HEK293 (cell line): ENCODE data around the gene KCNAB1.

Source experiments
- CTCF ChIA-PET: fragments of 350-600 bp; formaldehyde crosslinking; extraction: SDS; loops from one replicate; lab custom pipeline; 2021; ENCODE audit warnings: antibody characterized with exemption; lab: Yijun Ruan, JAX
- POLR2A ChIA-PET: fragments of 300-600 bp; formaldehyde crosslinking; extraction: SDS; loops from one replicate; lab custom pipeline; 2020; ENCODE audit warnings: antibody characterized with exemption, inconsistent platforms; lab: Yijun Ruan, JAX
- H3K27ac ChIP-seq: fragments of 200-500 bp; sonication (Bioruptor generic); 2 replicates; pipeline ENCODE4 v1.5.1; 2014; ENCODE audit warnings: low read depth, low read length, control low read depth, inconsistent platforms; ENCODE audit errors: extremely low read depth
- H3K36me3 ChIP-seq, 2 experiments: fragments of 200-500 bp in 1 of 2; sonication (Bioruptor generic) in 1 of 2; 1 replicate in 1 of 2; 2 replicates in 1 of 2; pipeline ENCODE4 v1.5.1; 2014 to 2017; ENCODE audit warnings: inconsistent platforms in 2 of 2, low read length in 2 of 2; ENCODE audit not compliant: control insufficient read depth in 2 of 2, insufficient read depth in 1 of 2
- H3K4me1 ChIP-seq: fragments of 200-500 bp; sonication (Bioruptor generic); 2 replicates; pipeline ENCODE4 v1.5.1; 2014; ENCODE audit warnings: mild to moderate bottlenecking, low read length, inconsistent platforms; ENCODE audit not compliant: control insufficient read depth, insufficient read depth
- H3K4me3 ChIP-seq: 2 replicates; pipeline ENCODE4 v1.5.1; 2011; ENCODE audit warnings: low read depth, mild to moderate bottlenecking, control low read depth, low read length, moderate library complexity
- H3K9me3 ChIP-seq: fragments of 200-500 bp; sonication (Bioruptor generic); 2 replicates; pipeline ENCODE4 v1.5.1; 2014; ENCODE audit warnings: low read depth, low read length, inconsistent platforms; ENCODE audit not compliant: control insufficient read depth, insufficient read depth
- ATF2 ChIP-seq: fragments of 450-650 bp; formaldehyde crosslinking; IDR thresholded peaks from 2 replicates; pipeline ENCODE4 v1.5.1; 2016; ENCODE audit warnings: missing biosample characterization, missing genetic modification characterization, low read depth
- FEZF1 ChIP-seq: fragments of 450-650 bp; formaldehyde crosslinking; IDR thresholded peaks from 2 replicates; pipeline ENCODE4 v1.5.1; 2016; ENCODE audit warnings: missing biosample characterization, missing genetic modification characterization
- GLIS2 ChIP-seq: fragments of 450-650 bp; formaldehyde crosslinking; IDR thresholded peaks from 2 replicates; pipeline ENCODE4 v1.5.1; 2016; ENCODE audit warnings: missing biosample characterization, missing genetic modification characterization
- MYNN ChIP-seq: fragments of 450-650 bp; formaldehyde crosslinking; IDR thresholded peaks from 2 replicates; pipeline ENCODE4 v1.5.1; 2016; ENCODE audit warnings: missing biosample characterization, missing genetic modification characterization, borderline replicate concordance
- PATZ1 ChIP-seq: fragments of 450-650 bp; formaldehyde crosslinking; IDR thresholded peaks from 2 replicates; pipeline ENCODE4 v1.5.1; 2016; ENCODE audit warnings: missing biosample characterization, missing genetic modification characterization
- PRDM10 ChIP-seq: fragments of 450-650 bp; formaldehyde crosslinking; IDR thresholded peaks from 2 replicates; pipeline ENCODE4 v1.5.1; 2016; ENCODE audit warnings: missing biosample characterization, missing genetic modification characterization
- WT1 ChIP-seq: fragments of 450-650 bp; formaldehyde crosslinking; IDR thresholded peaks from 2 replicates; pipeline ENCODE4 v1.5.1; 2016; ENCODE audit warnings: missing biosample characterization, missing genetic modification characterization
- YY1 ChIP-seq: fragments of 450-650 bp; formaldehyde crosslinking; IDR thresholded peaks from 2 replicates; pipeline ENCODE4 v1.5.1; 2018; ENCODE audit warnings: missing biosample characterization, missing genetic modification characterization
- ZNF114 ChIP-seq: fragments of 450-650 bp; formaldehyde crosslinking; IDR thresholded peaks from 2 replicates; pipeline ENCODE4 v1.5.0; 2017; ENCODE audit warnings: missing biosample characterization, missing genetic modification characterization
- ZNF138 ChIP-seq: fragments of 450-650 bp; formaldehyde crosslinking; IDR thresholded peaks from 2 replicates; pipeline ENCODE4 v1.5.1; 2016; ENCODE audit warnings: missing biosample characterization, missing genetic modification characterization, borderline replicate concordance
- ZNF169 ChIP-seq: fragments of 450-650 bp; formaldehyde crosslinking; IDR thresholded peaks from 2 replicates; pipeline ENCODE4 v1.5.1; 2016; ENCODE audit warnings: missing biosample characterization, missing genetic modification characterization
- ZNF280D ChIP-seq: fragments of 450-650 bp; formaldehyde crosslinking; IDR thresholded peaks from 2 replicates; pipeline ENCODE4 v1.5.1; 2016; ENCODE audit warnings: missing biosample characterization, missing genetic modification characterization
- ZNF302 ChIP-seq: fragments of 450-650 bp; formaldehyde crosslinking; IDR thresholded peaks from 2 replicates; pipeline ENCODE4 v1.5.1; 2016; ENCODE audit warnings: missing biosample characterization, missing genetic modification characterization, low read depth
- ZNF426 ChIP-seq: fragments of 450-650 bp; formaldehyde crosslinking; IDR thresholded peaks from 2 replicates; pipeline ENCODE4 v1.5.1; 2017; ENCODE audit warnings: missing biosample characterization, missing genetic modification characterization, mild to moderate bottlenecking, inconsistent platforms, moderate library complexity
- ZNF514 ChIP-seq: fragments of 450-650 bp; formaldehyde crosslinking; IDR thresholded peaks from 2 replicates; pipeline ENCODE4 v1.5.1; 2016; ENCODE audit warnings: missing biosample characterization, missing genetic modification characterization
- ZNF530 ChIP-seq: fragments of 450-650 bp; formaldehyde crosslinking; IDR thresholded peaks from 2 replicates; pipeline ENCODE4 v1.5.1; 2016; ENCODE audit warnings: low read depth, missing biosample characterization, missing genetic modification characterization
- ZNF544 ChIP-seq: fragments of 450-650 bp; formaldehyde crosslinking; IDR thresholded peaks from 2 replicates; pipeline ENCODE4 v1.5.0; 2017; ENCODE audit warnings: missing biosample characterization, missing genetic modification characterization
- ZNF548 ChIP-seq: fragments of 450-650 bp; formaldehyde crosslinking; IDR thresholded peaks from 2 replicates; pipeline ENCODE4 v1.5.1; 2016; ENCODE audit warnings: missing biosample characterization, missing genetic modification characterization
- ZNF549 ChIP-seq: fragments of 450-650 bp; IDR thresholded peaks from 2 replicates; pipeline ENCODE4 v1.5.1; 2018; ENCODE audit warnings: missing biosample characterization, missing genetic modification characterization, mild to moderate bottlenecking, inconsistent platforms, moderate library complexity
- ZNF560 ChIP-seq: fragments of 450-650 bp; formaldehyde crosslinking; IDR thresholded peaks from 2 replicates; pipeline ENCODE4 v1.5.1; 2017; ENCODE audit warnings: missing biosample characterization, missing genetic modification characterization, borderline replicate concordance
- ZNF621 ChIP-seq: fragments of 450-650 bp; formaldehyde crosslinking; IDR thresholded peaks from 2 replicates; pipeline ENCODE4 v1.5.1; 2017; ENCODE audit warnings: missing biosample characterization, missing genetic modification characterization
- ZNF660 ChIP-seq: fragments of 450-650 bp; IDR thresholded peaks from 2 replicates; pipeline ENCODE4 v1.5.1; 2018; ENCODE audit warnings: missing biosample characterization, mild to moderate bottlenecking, missing genetic modification characterization
- ZNF768 ChIP-seq: fragments of 450-650 bp; formaldehyde crosslinking; IDR thresholded peaks from 2 replicates; pipeline ENCODE4 v1.5.1; 2018; ENCODE audit warnings: missing biosample characterization, mild to moderate bottlenecking, missing genetic modification characterization
- ZNF777 ChIP-seq: fragments of 450-650 bp; formaldehyde crosslinking; IDR thresholded peaks from 2 replicates; pipeline ENCODE4 v1.5.1; 2017; ENCODE audit warnings: missing biosample characterization, missing genetic modification characterization, borderline replicate concordance
- ZNF792 ChIP-seq: fragments of 450-650 bp; formaldehyde crosslinking; IDR thresholded peaks from 2 replicates; pipeline ENCODE4 v1.5.1; 2016; ENCODE audit warnings: missing biosample characterization, missing genetic modification characterization
- ZNF837 ChIP-seq: fragments of 450-650 bp; formaldehyde crosslinking; IDR thresholded peaks from 2 replicates; pipeline ENCODE4 v1.5.1; 2016; ENCODE audit warnings: missing biosample characterization, missing genetic modification characterization
- ZSCAN23 ChIP-seq: fragments of 450-650 bp; formaldehyde crosslinking; IDR thresholded peaks from 2 replicates; pipeline ENCODE4 v1.5.1; 2016; ENCODE audit warnings: missing biosample characterization, missing genetic modification characterization

KCNAB1 gene

DNA sequence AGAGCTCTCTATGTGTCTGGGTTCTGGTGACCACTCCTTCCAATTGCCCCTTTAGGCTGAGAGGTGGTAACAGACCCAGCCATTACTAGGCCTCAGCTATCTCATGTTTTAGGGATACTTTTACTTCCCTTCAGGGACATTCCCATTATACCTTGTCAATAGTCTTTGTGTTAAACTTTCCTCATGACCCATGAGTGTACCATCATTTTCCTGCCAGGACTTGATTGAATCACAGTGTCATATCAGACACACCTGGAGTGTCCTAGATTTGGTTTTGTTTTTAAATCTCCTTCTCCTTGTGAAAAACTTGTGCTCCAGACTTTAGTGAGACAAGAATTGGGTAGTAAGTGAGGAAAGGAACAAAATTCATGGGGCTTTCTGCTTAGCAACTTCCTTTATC lies 136.6 kb downstream of the KCNAB1 start:
- ChIA-PET POLR2A (no interaction called here), CTCF (no interaction called here)
- TF ChIP-seq ZNF280D (no peak), ZNF548 (no peak), FEZF1 (tag by site-specific recombination) (no peak), ZNF660 (tag by site-specific recombination) (no peak), PATZ1 (no peak), MYNN (tag by site-specific recombination) (no peak), ZNF560 (tag by site-specific recombination) (no peak), ATF2 (no peak), ZNF302 (tag by site-specific recombination) (no peak)
- no peaks in the 10 kb centered on the region for H3K4me1 ChIP-seq
- H3K27ac ChIP-seq, result no peak overlapping the region
- H3K36me3 ChIP-seq, result no peaks in the 10 kb centered on the region
- no peak overlapping the region for H3K4me3 ChIP-seq
- H3K9me3 ChIP-seq, result no peaks in the 10 kb centered on the region

- H3K36me3 ChIP-seq, result no peaks in the 10 kb centered on the region
- H3K4me1 ChIP-seq, result no peaks in the 10 kb centered on the region
- POLR2A ChIA-PET, result no interaction called here
- H3K9me3 ChIP-seq, result no peaks in the 10 kb centered on the region
- CTCF ChIA-PET, result no interaction called here
- no peak overlapping the region for H3K27ac ChIP-seq
- H3K4me3 ChIP-seq, result no peak overlapping the region
- TF ChIP-seq MYNN (tag by site-specific recombination), result no peak
- no peak for TF ChIP-seq ZNF138 (tag by site-specific recombination)
- no peak for TF ChIP-seq ZSCAN23 (tag by site-specific recombination)
- TF ChIP-seq ZNF530, result no peak
- no peak for TF ChIP-seq ZNF514 (tag by site-specific recombination)
- no peak for TF ChIP-seq ZNF621 (tag by site-specific recombination)
- no peak for TF ChIP-seq ZNF169 (tag by site-specific recombination)
- TF ChIP-seq ZNF549, result no peak
- no peak for TF ChIP-seq PRDM10
- TF ChIP-seq ZNF426, result no peak
- TF ChIP-seq ZNF114, result no peak
- TF ChIP-seq ZNF777 (tag by site-specific recombination), result no peak
- no peak for TF ChIP-seq GLIS2 (tag by site-specific recombination)
- TF ChIP-seq WT1, result no peak
- TF ChIP-seq ZNF544 (tag by site-specific recombination), result no peak
- TF ChIP-seq ZNF768, result no peak
- no peak for TF ChIP-seq ZNF837 (tag by site-specific recombination)
- no peak for TF ChIP-seq YY1
- no peak for TF ChIP-seq ZNF792
Measured at GRCh38 chr3:156258301-156258700, 137.9 kb downstream of the KCNAB1 start.
